NCI-H2171 (cell line): ENCODE measurements around the gene PCDHGB1.
"Not testable (repeated sequence)": the region's sequence is repeated elsewhere in the genome, so short reads cannot be mapped to it uniquely, and the experiment has no call there.

Experiments
- DNase-seq: peaks from one replicate; lab custom pipeline; 2025; lab: John Stamatoyannopoulos, UW

Gene PCDHGB1

DNA sequence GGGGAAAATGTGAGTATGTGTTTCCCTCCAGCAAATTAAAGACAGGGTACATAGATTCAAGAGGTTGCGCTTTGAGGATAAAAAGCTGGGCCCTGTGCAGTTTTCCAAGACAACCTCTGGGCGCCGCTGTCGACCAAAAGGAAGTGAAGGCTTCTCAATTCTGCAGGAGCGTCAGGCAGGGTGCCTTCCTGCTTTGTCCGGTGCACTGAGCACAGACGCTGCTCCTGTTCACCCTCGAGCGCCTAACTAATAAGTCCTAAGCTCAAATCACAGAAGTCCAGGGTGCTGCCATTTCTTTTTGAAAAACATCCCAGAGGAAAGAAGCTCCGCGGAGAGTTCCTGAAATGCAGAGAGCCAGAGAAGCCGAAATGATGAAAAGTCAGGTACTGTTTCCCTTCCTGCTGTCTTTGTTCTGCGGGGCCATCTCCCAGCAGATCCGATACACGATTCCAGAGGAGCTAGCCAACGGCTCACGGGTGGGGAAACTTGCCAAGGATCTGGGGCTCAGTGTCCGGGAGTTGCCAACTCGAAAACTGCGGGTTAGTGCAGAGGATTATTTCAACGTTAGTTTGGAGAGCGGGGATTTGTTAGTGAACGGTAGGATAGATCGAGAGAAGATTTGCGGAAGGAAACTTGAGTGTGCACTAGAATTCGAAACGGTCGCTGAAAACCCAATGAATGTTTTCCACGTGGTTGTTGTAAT lies at the start of gene PCDHGB1:
Gene PCDHGB1 (plus strand): TSS at position 183 of the 703 bp plus-strand sequence. CDS start 162 bp downstream, at position 345.
- peak; percentile 4 for DNase-seq

- no peak for DNase-seq
These were observed 46.1 kb upstream of the PCDHGB1 start, which contains the start of gene SLC25A2 for GRCh38 chr5:141303756-141304155. SLC25A2 (minus strand) TSS chr5:141304049; CDS start chr5:141303865, 184 bp downstream.

GRCh38 chr5:141306630-141307029 lies 43.3 kb upstream of the PCDHGB1 start:
- no peak for DNase-seq

DNA sequence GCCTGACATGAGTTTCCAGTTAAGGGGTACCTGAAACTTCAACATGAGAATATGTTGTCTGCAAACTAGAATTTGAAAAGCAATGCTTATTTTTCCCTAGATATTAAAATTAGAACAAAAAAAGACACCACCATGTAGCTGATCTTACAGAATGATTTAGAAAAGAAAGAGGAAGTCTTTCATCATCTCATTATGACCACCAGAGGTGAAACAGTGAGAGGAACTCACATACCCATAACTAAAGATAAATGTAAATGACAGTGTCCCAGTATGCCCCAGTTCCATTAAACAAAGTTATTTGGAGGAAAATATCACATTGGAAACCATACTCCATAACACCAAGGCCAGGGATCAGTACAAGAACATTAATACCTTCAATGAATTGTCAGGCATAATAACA lies 36.2 kb upstream of the PCDHGB1 start:
- DNase-seq = no peak

DNA sequence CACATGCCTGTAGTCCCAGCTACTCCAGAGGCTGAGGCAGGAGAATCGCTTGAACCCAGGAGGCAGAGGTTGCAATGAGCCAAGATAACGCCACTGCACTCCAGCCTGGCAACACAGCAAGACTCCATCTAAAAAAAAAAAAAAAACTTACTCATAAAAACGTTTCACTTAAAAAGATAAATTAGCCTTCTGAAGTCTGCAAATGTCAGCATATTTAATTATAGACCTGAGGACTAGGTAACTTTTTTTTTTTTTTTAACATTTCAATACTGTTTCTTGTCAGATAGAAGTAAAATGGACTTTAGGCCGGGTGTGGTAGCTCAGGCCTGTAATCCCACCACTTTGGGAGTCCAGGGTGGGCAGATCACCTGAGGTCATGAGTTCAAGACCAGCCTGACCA lies 32.9 kb upstream of the PCDHGB1 start:
- DNase-seq = not testable (repeated sequence)

DNA sequence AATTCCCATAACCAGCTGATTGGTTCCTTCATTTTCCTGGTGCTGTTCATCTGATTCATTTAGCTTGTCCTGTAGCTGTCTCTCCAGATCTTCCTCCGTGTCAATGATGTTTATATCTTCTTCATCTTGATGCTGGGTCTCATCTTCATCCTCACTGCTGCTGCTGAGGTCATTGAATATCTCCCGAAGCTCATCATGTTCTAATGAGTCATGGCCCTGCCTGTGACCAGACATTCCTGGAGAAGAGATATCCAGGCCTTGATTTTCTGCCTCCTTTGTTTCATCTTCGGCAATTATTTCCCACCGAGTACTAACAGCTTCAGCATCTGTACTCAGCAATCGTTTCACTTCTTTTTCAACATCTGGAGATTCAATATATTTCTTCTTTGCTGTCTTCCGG lies 30.7 kb upstream of the PCDHGB1 start:
- DNase-seq = no peak

DNA sequence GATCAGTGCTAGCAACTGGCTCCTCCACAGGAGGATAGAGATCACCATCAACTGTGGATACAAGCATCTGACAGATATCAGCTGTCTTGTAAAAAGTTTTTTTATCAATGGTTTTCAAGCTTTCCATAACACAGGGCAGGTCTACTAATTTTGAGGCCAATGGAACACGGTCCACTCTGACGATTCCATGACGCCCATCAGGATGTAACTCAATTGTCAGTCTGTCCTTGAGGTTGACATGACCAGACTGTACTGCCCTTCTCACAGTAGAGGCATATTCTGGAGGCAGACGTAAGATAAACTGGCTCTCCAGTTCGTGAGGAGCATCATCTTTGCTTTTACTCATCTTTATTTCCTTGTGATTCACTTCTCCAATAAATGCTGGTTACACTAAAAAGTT lies 30.2 kb upstream of the PCDHGB1 start:
- no peak for DNase-seq

- DNase-seq = peak; percentile 68
These were observed 29.4 kb upstream of the PCDHGB1 start, which contains the start of gene TAF7 for GRCh38 chr5:141320225-141321169. TAF7 (minus strand) TSS chr5:141320784; CDS start chr5:141320044, 740 bp downstream.

GRCh38 chr5:141322261-141322660 lies 27.6 kb upstream of the PCDHGB1 start:
- DNase-seq = no peak

DNA sequence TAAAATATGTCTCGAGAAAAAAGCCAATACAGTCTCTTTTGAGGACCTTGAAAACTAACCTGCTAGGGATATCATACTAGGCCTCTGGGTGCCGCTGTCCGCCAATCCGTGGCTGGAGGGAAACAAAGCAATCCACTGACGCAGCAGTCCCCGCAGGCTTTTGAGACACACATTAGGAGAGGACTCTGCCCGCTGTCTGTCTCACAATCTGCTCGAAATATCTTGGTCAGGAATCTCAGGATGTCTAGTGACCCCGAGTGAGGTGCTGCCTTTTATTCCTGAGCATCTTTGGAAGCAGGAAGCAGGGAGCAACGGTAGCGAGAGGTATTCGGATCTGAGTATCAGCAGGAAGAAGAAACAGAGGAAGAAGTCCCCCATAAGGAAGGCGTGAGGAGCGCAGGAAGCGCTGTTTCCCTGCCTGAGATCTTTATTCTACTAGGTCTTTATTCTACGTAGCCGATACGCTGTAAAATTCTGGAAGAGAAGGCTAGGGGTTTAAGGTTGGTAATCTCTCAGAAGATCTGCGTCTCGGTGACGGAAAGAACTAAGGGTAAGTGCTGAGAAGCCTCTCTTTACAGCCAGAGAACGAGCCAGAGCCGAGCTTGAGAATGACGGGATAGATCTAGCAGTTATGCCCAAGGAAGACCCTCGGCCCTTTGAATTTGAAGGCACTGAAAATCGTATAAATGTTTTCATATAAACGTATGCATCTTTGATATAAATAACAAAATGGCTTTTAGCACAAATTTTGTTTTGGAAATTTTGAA lies 23.6 kb upstream of the PCDHGB1 start:
- DNase-seq = no peak

GRCh38 chr5:141328231-141328630 lies 21.7 kb upstream of the PCDHGB1 start:
- no peak for DNase-seq

DNA sequence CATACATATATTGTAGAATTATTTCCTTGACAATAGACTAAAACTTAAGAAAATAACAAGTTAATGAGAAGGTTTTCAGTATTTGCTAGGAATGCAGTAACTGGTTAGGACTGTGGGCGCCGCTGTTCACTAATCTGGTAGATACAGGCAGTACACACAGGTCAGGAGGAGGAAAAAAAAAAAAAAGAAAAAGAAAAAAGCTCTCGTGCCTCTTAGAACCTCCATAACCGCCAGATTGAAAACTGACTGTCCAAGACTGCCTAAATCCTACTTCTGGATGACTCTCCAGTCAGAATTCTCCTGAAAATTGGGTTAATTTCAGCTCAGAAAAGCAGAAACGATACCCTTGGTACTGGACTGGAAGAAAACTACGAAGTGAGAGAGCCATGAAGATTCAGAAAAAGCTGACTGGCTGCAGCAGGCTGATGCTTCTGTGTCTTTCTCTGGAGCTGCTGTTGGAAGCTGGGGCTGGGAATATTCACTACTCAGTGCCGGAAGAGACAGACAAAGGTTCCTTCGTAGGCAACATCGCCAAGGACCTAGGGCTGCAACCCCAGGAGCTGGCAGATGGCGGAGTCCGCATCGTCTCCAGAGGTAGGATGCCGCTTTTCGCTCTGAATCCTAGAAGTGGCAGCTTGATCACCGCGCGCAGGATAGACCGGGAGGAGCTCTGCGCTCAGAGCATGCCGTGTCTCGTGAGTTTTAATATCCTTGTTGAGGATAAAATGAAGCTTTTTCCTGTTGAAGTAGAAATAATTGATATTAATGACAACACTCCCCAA lies 19.4 kb upstream of the PCDHGB1 start, which contains the start of gene PCDHGA1:
Gene PCDHGA1 (plus strand): TSS at position 216 of the 782 bp plus-strand sequence.
- peak; percentile 1 for DNase-seq

DNA sequence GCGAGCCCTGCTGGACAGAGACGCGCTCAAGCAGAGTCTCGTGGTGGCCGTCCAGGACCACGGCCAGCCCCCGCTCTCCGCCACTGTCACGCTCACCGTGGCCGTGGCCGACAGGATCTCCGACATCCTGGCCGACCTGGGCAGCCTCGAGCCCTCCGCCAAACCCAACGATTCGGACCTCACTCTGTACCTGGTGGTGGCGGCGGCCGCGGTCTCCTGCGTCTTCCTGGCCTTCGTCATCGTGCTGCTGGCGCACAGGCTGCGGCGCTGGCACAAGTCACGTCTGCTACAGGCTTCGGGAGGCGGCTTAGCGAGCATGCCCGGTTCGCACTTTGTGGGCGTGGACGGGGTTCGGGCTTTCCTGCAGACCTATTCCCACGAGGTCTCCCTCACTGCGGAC lies 17.3 kb upstream of the PCDHGB1 start:
- DNase-seq = not testable (repeated sequence)

GRCh38 chr5:141338538-141339306 lies 11.2 kb upstream of the PCDHGB1 start, which contains the start of gene PCDHGA2:
PCDHGA2 (plus strand) TSS chr5:141338760.
- DNase-seq = no peak

GRCh38 chr5:141340781-141341354 lies 9.0 kb upstream of the PCDHGB1 start:
- not testable (repeated sequence) for DNase-seq

DNA sequence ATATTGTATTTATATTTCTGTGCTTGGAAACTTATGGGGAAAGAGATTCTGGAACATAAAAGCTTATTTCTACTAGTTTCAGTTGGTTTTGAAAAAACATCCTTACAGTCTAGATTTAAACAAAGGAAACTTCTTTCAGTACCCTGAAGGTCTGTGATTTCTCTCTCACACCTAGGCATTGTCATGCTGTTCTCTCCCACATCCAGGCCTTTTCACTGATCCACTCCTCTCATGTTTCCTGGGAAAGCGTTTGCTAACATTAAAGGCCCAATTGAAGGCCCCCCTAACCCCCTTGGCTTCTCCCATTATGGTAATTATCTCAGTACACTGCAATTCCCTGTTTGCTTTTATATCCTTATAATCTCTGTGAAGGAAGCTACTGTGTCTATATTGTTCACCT lies 7.1 kb upstream of the PCDHGB1 start:
- DNase-seq = no peak

- no peak for DNase-seq
These were observed 6.5 kb upstream of the PCDHGB1 start, which contains the start of gene PCDHGA3 for GRCh38 chr5:141343242-141343952. PCDHGA3 (plus strand) TSS chr5:141343829; CDS start chr5:141344034, 205 bp downstream.

DNA sequence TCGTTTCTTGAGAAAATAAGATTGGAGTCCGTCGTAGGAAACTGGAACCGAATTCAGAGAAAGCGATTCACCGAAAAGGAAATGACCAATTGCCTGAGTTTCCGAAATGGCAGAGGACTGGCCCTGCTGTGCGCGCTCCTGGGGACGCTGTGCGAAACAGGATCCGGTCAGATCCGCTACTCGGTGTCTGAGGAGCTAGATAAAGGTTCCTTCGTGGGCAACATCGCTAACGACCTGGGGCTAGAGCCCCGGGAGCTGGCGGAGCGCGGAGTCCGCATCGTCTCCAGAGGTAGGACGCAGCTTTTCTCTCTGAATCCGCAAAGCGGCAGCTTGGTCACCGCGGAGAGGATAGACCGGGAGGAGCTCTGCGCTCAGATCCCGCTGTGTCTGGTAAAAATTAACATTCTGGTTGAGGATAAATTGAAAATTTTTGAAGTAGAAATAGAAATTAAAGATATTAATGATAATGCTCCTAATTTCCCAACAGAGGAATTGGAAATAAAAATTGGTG lies 5.9 kb upstream of the PCDHGB1 start:
- no peak for DNase-seq

DNA sequence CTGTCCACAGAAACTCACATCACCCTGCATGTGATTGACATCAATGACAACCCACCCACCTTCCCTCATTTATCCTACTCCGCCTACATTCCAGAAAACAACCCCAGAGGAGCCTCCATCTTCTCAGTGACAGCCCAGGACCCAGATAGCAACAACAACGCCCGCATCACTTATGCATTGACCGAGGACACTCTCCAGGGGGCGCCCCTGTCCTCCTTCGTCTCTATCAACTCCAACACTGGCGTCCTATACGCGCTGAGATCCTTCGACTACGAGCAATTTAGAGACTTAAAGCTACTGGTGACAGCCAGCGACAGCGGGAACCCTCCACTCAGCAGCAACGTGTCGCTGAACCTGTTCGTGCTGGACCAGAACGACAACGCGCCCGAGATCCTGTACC lies 4.6 kb upstream of the PCDHGB1 start:
- no peak for DNase-seq
